ENCODE results near the gene KIF1C.
A peak's percentile ranks its signal among the peaks of the same experiment; 100 is the strongest.

The KIF1C gene

GRCh38 chr17:4969551-4970173 lies 28.1 kb upstream of the KIF1C start:
- no peaks in the 10 kb centered on the region for H3K4me1 ChIP-seq (ENCODE audit: control insufficient read depth, insufficient read depth, low read length)
- no peaks in the 10 kb centered on the region for H3K27me3 ChIP-seq (ENCODE audit: control insufficient read depth, insufficient read depth, low read length, poor library complexity, severe bottlenecking)
- WGBS, 2 experiments = 83 to 87% methylated on average over 16 of the region's 16 CpGs
- H3K36me3 ChIP-seq (ENCODE audit: control insufficient read depth, insufficient read depth, low read length) = no peaks in the 10 kb centered on the region
- no peaks in the 10 kb centered on the region for H3K9me3 ChIP-seq (ENCODE audit: control insufficient read depth, low read length)
- no peak overlapping the region for H3K27ac ChIP-seq (ENCODE audit: insufficient read depth, low read depth, low read length, poor library complexity, severe bottlenecking)
- peak overlapping the region; percentile 81 for H3K4me3 ChIP-seq (ENCODE audit: insufficient read depth, low read depth, low read length)

GRCh38 chr17:4970273-4970672 lies 27.5 kb upstream of the KIF1C start:
- H3K27ac ChIP-seq (ENCODE audit: insufficient read depth, low read depth, low read length, poor library complexity, severe bottlenecking) = no peak overlapping the region
- no peaks in the 10 kb centered on the region for H3K36me3 ChIP-seq (ENCODE audit: control insufficient read depth, insufficient read depth, low read length)
- WGBS, 2 experiments = 95 to 96% methylated on average over 8 of the region's 8 CpGs
- no peak overlapping the region for H3K4me3 ChIP-seq (ENCODE audit: insufficient read depth, low read depth, low read length)
- no peaks in the 10 kb centered on the region for H3K4me1 ChIP-seq (ENCODE audit: control insufficient read depth, insufficient read depth, low read length)
- no peaks in the 10 kb centered on the region for H3K9me3 ChIP-seq (ENCODE audit: control insufficient read depth, low read length)
- no peaks in the 10 kb centered on the region for H3K27me3 ChIP-seq (ENCODE audit: control insufficient read depth, insufficient read depth, low read length, poor library complexity, severe bottlenecking)

GRCh38 chr17:4971826-4972225 lies 25.9 kb upstream of the KIF1C start:
- H3K27me3 ChIP-seq (ENCODE audit: control insufficient read depth, insufficient read depth, low read length, poor library complexity, severe bottlenecking) = no peaks in the 10 kb centered on the region
- no peaks in the 10 kb centered on the region for H3K9me3 ChIP-seq (ENCODE audit: control insufficient read depth, low read length)
- no peak overlapping the region for H3K27ac ChIP-seq (ENCODE audit: insufficient read depth, low read depth, low read length, poor library complexity, severe bottlenecking)
- H3K4me1 ChIP-seq (ENCODE audit: control insufficient read depth, insufficient read depth, low read length) = no peaks in the 10 kb centered on the region
- H3K4me3 ChIP-seq (ENCODE audit: insufficient read depth, low read depth, low read length) = no peak overlapping the region
- H3K36me3 ChIP-seq (ENCODE audit: control insufficient read depth, insufficient read depth, low read length) = no peaks in the 10 kb centered on the region
- WGBS, 2 experiments = 95 to 97% methylated on average over 6 of the region's 6 CpGs

GRCh38 chr17:4972322-4972721 lies 25.4 kb upstream of the KIF1C start:
- Histone ChIP-seq H3K4me1 (ENCODE audit: control insufficient read depth, insufficient read depth, low read length) (no peaks in the 10 kb centered on the region), H3K4me3 (ENCODE audit: insufficient read depth, low read depth, low read length) (no peak overlapping the region), H3K9me3 (ENCODE audit: control insufficient read depth, low read length) (no peaks in the 10 kb centered on the region), H3K27ac (ENCODE audit: insufficient read depth, low read depth, low read length, poor library complexity, severe bottlenecking) (no peak overlapping the region), H3K27me3 (ENCODE audit: control insufficient read depth, insufficient read depth, low read length, poor library complexity, severe bottlenecking) (no peaks in the 10 kb centered on the region), H3K36me3 (ENCODE audit: control insufficient read depth, insufficient read depth, low read length) (no peaks in the 10 kb centered on the region)
- 89 to 95% methylated on average over 12 of the region's 12 CpGs for WGBS, 2 experiments

- Histone ChIP-seq H3K4me3 (ENCODE audit: insufficient read depth, low read depth, low read length) (no peak overlapping the region), H3K4me1 (ENCODE audit: control insufficient read depth, insufficient read depth, low read length) (no peaks in the 10 kb centered on the region), H3K27me3 (ENCODE audit: control insufficient read depth, insufficient read depth, low read length, poor library complexity, severe bottlenecking) (no peaks in the 10 kb centered on the region), H3K27ac (ENCODE audit: insufficient read depth, low read depth, low read length, poor library complexity, severe bottlenecking) (no peak overlapping the region), H3K36me3 (ENCODE audit: control insufficient read depth, insufficient read depth, low read length) (no peaks in the 10 kb centered on the region), H3K9me3 (ENCODE audit: control insufficient read depth, low read length) (no peaks in the 10 kb centered on the region)
- 81 to 83% methylated on average over 12 of the region's 12 CpGs for WGBS, 2 experiments
These were observed 25.0 kb upstream of the KIF1C start for GRCh38 chr17:4972752-4973151.

GRCh38 chr17:4973256-4974114 lies 24.3 kb upstream of the KIF1C start:
- H3K36me3 ChIP-seq (ENCODE audit: control insufficient read depth, insufficient read depth, low read length) = no peaks in the 10 kb centered on the region
- WGBS, 2 experiments = 92 to 95% methylated on average over 10 of the region's 10 CpGs

GRCh38 chr17:4974115-4974670 lies 23.6 kb upstream of the KIF1C start:
- Histone ChIP-seq H3K27ac (ENCODE audit: insufficient read depth, low read depth, low read length, poor library complexity, severe bottlenecking) (no peak overlapping the region), H3K4me1 (ENCODE audit: control insufficient read depth, insufficient read depth, low read length) (no peaks in the 10 kb centered on the region), H3K27me3 (ENCODE audit: control insufficient read depth, insufficient read depth, low read length, poor library complexity, severe bottlenecking) (no peaks in the 10 kb centered on the region), H3K4me3 (ENCODE audit: insufficient read depth, low read depth, low read length) (no peak overlapping the region), H3K9me3 (ENCODE audit: control insufficient read depth, low read length) (no peaks in the 10 kb centered on the region), H3K36me3 (ENCODE audit: control insufficient read depth, insufficient read depth, low read length) (no peaks in the 10 kb centered on the region)
- 90% methylated on average over 9 of the region's 9 CpGs for WGBS, 2 experiments

More at GRCh38 chr17:4973256-4974114, 24.3 kb upstream of the KIF1C start:
- no peak overlapping the region for H3K4me3 ChIP-seq (ENCODE audit: insufficient read depth, low read depth, low read length)
- H3K4me1 ChIP-seq (ENCODE audit: control insufficient read depth, insufficient read depth, low read length) = no peaks in the 10 kb centered on the region
- no peak overlapping the region for H3K27ac ChIP-seq (ENCODE audit: insufficient read depth, low read depth, low read length, poor library complexity, severe bottlenecking)
- H3K9me3 ChIP-seq (ENCODE audit: control insufficient read depth, low read length) = no peaks in the 10 kb centered on the region
- H3K27me3 ChIP-seq (ENCODE audit: control insufficient read depth, insufficient read depth, low read length, poor library complexity, severe bottlenecking) = no peaks in the 10 kb centered on the region

GRCh38 chr17:4978726-4979125 lies 19.0 kb upstream of the KIF1C start:
- Histone ChIP-seq H3K9me3 (ENCODE audit: control insufficient read depth, low read length) (no peaks in the 10 kb centered on the region), H3K36me3 (ENCODE audit: control insufficient read depth, insufficient read depth, low read length) (no peaks in the 10 kb centered on the region), H3K4me3 (ENCODE audit: insufficient read depth, low read depth, low read length) (no peak overlapping the region), H3K4me1 (ENCODE audit: control insufficient read depth, insufficient read depth, low read length) (no peaks in the 10 kb centered on the region), H3K27ac (ENCODE audit: insufficient read depth, low read depth, low read length, poor library complexity, severe bottlenecking) (no peak overlapping the region), H3K27me3 (ENCODE audit: control insufficient read depth, insufficient read depth, low read length, poor library complexity, severe bottlenecking) (no peaks in the 10 kb centered on the region)

- no peak overlapping the region for H3K4me3 ChIP-seq (ENCODE audit: insufficient read depth, low read depth, low read length)
- no peak overlapping the region for H3K27ac ChIP-seq (ENCODE audit: insufficient read depth, low read depth, low read length, poor library complexity, severe bottlenecking)
- H3K4me1 ChIP-seq (ENCODE audit: control insufficient read depth, insufficient read depth, low read length) = no peaks in the 10 kb centered on the region
- no peaks in the 10 kb centered on the region for H3K9me3 ChIP-seq (ENCODE audit: control insufficient read depth, low read length)
- no peaks in the 10 kb centered on the region for H3K36me3 ChIP-seq (ENCODE audit: control insufficient read depth, insufficient read depth, low read length)
- 56 to 59% methylated on average over 6 of the region's 6 CpGs for WGBS, 2 experiments
- H3K27me3 ChIP-seq (ENCODE audit: control insufficient read depth, insufficient read depth, low read length, poor library complexity, severe bottlenecking) = no peaks in the 10 kb centered on the region
These were observed 17.0 kb upstream of the KIF1C start for GRCh38 chr17:4980644-4981216.

GRCh38 chr17:4982305-4982704 lies 15.4 kb upstream of the KIF1C start:
- Histone ChIP-seq H3K36me3 (ENCODE audit: control insufficient read depth, insufficient read depth, low read length) (no peaks in the 10 kb centered on the region), H3K27me3 (ENCODE audit: control insufficient read depth, insufficient read depth, low read length, poor library complexity, severe bottlenecking) (no peaks in the 10 kb centered on the region), H3K27ac (ENCODE audit: insufficient read depth, low read depth, low read length, poor library complexity, severe bottlenecking) (no peak overlapping the region), H3K9me3 (ENCODE audit: control insufficient read depth, low read length) (no peaks in the 10 kb centered on the region), H3K4me1 (ENCODE audit: control insufficient read depth, insufficient read depth, low read length) (no peaks in the 10 kb centered on the region), H3K4me3 (ENCODE audit: insufficient read depth, low read depth, low read length) (no peak overlapping the region)
- 72 to 74% methylated on average over 5 of the region's 5 CpGs for WGBS, 2 experiments

All from ectodermal cell (in vitro differentiated cells).